ENCODE measurements around the gene NLGN4Y. TPM values are rescaled to one million over a fixed set of nuclear protein-coding genes. Genes with fewer than 3 reads are reported as not detected.

NLGN4Y gene
- total and polyA plus RNA-seq, 7 donors: 0.30 to 0.65 (median 0.46) TPM; not detected in 4

GRCh38 chrY:14504592-14504991, 19.7 kb upstream of the NLGN4Y start:
- DNase-seq (no peak), ATAC-seq (no peak)
- Histone ChIP-seq H3K27ac (no peak overlapping the region), H3K27me3 (ENCODE audit: insufficient read depth in 3 of 3, low read length in 2 of 3) (no peaks in the 10 kb centered on the region), H3K4me1 (no peaks in the 10 kb centered on the region), H3K9me3 (no peaks in the 10 kb centered on the region), H3K36me3 (ENCODE audit: insufficient read depth in 1 of 2, low read depth in 1 of 2) (no peaks in the 10 kb centered on the region), H3K4me3 (no peak overlapping the region)
- 91 to 98% methylated on average over 2 of the region's 2 CpGs; no CpG with 5 or more reads in 1 of the 3 donors for WGBS, 3 donors
- TF ChIP-seq CTCF (IDR thresholded peaks at IDR 0.05): no peak
- intact Hi-C loops (cut with DNase I): no loop called here

- H3K9me3 ChIP-seq: no peaks in the 10 kb centered on the region
- no peak for ATAC-seq
- no peaks in the 10 kb centered on the region for H3K4me1 ChIP-seq
- no peaks in the 10 kb centered on the region for H3K36me3 ChIP-seq (ENCODE audit: insufficient read depth in 1 of 2, low read depth in 1 of 2)
- intact Hi-C loops (cut with DNase I): no loop called here
- WGBS, 3 donors: 4 to 8% methylated on average over 14 of the region's 14 CpGs; no CpG with 5 or more reads in 1 of the 3 donors
- no peaks in the 10 kb centered on the region for H3K27me3 ChIP-seq (ENCODE audit: insufficient read depth in 3 of 3, low read length in 2 of 3)
- H3K4me3 ChIP-seq: no peak overlapping the region
- H3K27ac ChIP-seq: no peak overlapping the region
- no peak for DNase-seq
- TF ChIP-seq CTCF (IDR thresholded peaks at IDR 0.05): no peak
Observed at GRCh38 chrY:14522379-14522950, 1.9 kb upstream of the NLGN4Y start.

- intact Hi-C loops (cut with DNase I): no loop called here
- TF ChIP-seq CTCF (IDR thresholded peaks at IDR 0.05): no peak
- H3K36me3 ChIP-seq (ENCODE audit: insufficient read depth in 1 of 2, low read depth in 1 of 2): no peaks in the 10 kb centered on the region
- no peaks in the 10 kb centered on the region for H3K4me1 ChIP-seq
- DNase-seq (no peak), ATAC-seq (no peak)
- H3K9me3 ChIP-seq: no peaks in the 10 kb centered on the region
- H3K27ac ChIP-seq: no peak overlapping the region
- H3K27me3 ChIP-seq (ENCODE audit: insufficient read depth in 3 of 3, low read length in 2 of 3): no peaks in the 10 kb centered on the region
- no peak overlapping the region for H3K4me3 ChIP-seq
- WGBS, 3 donors: 0 to 3% methylated on average over 27 to 31 of the region's 31 CpGs; no CpG with 5 or more reads in 1 of the 3 donors
Observed at GRCh38 chrY:14523491-14524271, 648 bp upstream of the NLGN4Y start.

- ATAC-seq: no peak
Observed at GRCh38 chrY:14525315-14525714, 986 bp downstream of the NLGN4Y start.

More at GRCh38 chrY:14525315-14525714, 986 bp downstream of the NLGN4Y start:
- no peak for TF ChIP-seq CTCF (IDR thresholded peaks at IDR 0.05)
- intact Hi-C loops (cut with DNase I): no loop called here
- H3K27me3 ChIP-seq (ENCODE audit: insufficient read depth in 3 of 3, low read length in 2 of 3): no peaks in the 10 kb centered on the region
- no peaks in the 10 kb centered on the region for H3K36me3 ChIP-seq (ENCODE audit: insufficient read depth in 1 of 2, low read depth in 1 of 2)
- H3K27ac ChIP-seq: no peak overlapping the region
- no peak for DNase-seq
- 2% methylated on average over 13 of the region's 13 CpGs; no CpG with 5 or more reads in 1 of the 3 donors for WGBS, 3 donors
- no peaks in the 10 kb centered on the region for H3K4me1 ChIP-seq
- no peaks in the 10 kb centered on the region for H3K9me3 ChIP-seq
- H3K4me3 ChIP-seq: no peak overlapping the region

Data from psoas muscle (tissue), 8 donors.